Stimulated activated CD4-positive, alpha-beta T cell treated with anti-CD3 and anti-CD28 coated beads, Interleukin-4, amount 100 ng/mL, for 24 hours (primary cell): ENCODE data around the gene MACROD1.
A peak's percentile ranks its signal among the peaks of the same experiment; 100 is the strongest.

Experiments used
- DNase-seq: peaks from one replicate; pipeline ENCODE4 v3.0.0-alpha.2; 2020

Gene MACROD1

DNA sequence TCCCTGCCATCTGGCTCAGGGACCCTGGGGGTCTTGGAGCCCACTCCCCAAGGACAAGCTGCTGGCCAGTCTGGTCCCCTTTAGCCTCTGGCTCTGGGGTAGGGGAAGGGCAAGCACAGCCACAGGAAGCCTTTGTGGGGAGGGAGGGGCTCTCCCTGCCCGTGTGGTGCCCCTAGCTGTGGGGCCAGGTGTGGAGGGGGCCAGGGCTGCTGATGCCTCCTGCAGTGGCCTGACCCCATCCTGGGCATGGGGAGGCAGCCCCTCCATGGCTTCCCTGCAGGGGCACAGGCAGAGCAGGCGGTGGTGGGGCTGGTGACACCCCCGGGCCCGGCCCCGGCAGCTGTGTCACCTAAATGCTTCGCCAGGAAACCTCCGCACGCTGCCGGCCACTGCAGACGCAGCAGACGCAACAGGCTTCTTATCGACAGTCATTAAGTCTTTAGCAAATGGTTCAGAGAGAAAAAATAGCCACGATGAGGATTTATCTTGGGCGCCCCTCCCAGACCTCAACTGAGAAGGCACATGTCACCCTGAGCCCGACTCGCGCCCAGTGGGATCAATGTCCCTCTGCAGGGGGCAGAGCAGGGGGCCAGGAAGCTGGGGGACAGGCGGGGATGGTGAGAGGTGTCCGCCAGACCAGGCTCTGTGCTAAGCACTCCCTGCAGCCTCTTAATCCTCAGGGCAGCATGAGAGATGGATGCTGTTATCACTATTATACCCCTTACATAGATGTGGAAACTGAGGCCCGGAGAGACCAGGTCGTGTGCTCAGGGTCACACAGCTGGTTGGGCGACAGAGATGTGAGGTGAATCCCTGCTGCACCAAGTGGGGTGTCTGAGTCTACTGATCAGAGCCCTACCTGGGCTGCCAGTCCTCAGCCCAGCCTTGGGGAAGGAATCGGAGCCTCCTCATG, 96.3 kb downstream of the MACROD1 start:
- DNase-seq, result no peak

DNA sequence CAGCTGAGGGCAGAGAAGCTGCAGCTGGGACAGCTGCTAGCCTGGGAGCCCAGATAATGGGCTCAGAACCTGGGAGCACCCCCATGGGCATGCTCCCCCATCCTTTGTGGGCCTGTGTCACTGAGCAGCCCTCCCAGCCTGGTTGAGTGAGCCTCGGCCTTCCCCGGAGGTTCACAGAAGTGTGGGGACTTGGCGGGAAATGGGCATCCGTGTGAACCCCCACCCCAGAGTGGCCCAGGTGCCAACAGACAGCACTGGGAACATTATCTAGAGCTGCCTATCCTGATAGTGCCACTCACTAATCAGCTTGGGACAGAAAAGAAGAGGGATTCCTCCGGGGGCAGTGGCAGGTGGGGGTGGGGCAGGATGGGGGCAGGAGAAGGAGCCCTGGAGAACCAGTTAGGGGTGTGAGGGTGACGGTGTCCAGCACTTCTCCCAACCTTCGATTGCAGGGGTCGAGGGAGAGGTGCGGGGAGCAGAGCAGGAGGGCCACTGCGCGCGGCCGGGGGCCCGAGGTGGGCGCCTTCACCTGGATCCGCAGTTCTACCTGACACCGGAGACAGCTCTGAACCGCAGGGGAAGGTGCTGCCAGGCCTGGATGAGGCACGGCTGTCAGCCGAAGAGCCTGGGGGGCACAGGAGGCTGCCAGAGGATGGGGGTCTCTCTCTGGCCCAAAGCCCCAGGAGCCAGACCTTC, 97.1 kb downstream of the MACROD1 start:
- DNase-seq, result no peak

DNA sequence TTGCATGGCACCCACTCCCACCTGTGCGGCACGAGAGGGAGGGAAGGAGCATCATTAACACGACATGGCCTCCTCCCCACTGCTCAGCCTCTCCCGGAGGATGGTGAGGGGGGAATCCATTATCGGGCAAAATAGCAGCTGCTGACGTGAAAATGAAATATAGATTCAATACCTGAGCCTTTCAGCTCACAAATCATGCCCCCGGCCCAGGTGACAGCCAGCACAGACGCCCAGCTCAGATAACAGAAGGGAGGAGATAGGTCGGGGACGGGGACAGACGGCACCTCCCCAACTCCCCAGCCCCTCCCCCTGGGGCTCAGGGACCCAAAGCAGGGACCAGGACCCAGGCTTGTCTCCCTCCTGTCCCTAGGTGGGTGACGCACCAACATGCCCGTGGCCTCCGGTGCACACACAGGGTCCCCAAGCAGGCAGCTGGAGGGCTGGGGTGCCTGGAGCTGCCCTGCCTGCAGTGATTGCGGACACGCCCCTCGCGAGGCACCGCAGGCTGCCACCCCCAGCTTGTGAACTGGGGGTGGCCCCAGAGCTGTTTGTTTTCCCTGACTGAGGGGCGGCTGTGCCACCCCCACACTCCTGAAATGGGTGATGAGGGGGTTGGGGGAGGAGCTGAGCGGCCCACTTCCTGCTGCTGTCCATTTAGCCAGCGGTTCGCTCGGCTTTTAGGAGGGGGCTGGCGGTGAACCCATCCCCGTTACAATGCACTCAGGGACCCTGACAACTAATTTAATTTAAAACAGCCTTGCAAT, 98.5 kb downstream of the MACROD1 start:
- DNase-seq, result no peak

DNA sequence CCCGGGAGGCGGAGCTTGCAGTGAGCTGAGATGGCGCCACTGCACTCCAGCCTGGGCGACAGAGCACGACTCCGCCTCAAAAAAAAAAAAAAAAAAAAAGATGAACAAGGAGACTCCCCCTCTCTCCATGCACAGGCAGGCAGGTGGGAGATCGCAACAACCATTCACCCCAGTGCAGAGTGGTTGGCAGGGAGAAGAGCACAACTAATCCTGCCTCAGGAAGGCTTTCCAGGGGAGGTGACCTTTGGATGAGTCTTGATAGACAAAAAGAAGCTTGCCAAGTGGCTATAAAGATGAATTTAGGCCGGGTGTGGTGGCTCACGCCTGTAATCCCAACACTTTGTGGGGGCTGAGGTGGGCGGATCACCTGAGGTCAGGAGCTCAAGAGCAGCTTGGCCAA, 100.2 kb downstream of the MACROD1 start:
- no peak for DNase-seq

- no peak for DNase-seq
Measured at GRCh38 chr11:64065141-64065465, 100.8 kb downstream of the MACROD1 start.

DNA sequence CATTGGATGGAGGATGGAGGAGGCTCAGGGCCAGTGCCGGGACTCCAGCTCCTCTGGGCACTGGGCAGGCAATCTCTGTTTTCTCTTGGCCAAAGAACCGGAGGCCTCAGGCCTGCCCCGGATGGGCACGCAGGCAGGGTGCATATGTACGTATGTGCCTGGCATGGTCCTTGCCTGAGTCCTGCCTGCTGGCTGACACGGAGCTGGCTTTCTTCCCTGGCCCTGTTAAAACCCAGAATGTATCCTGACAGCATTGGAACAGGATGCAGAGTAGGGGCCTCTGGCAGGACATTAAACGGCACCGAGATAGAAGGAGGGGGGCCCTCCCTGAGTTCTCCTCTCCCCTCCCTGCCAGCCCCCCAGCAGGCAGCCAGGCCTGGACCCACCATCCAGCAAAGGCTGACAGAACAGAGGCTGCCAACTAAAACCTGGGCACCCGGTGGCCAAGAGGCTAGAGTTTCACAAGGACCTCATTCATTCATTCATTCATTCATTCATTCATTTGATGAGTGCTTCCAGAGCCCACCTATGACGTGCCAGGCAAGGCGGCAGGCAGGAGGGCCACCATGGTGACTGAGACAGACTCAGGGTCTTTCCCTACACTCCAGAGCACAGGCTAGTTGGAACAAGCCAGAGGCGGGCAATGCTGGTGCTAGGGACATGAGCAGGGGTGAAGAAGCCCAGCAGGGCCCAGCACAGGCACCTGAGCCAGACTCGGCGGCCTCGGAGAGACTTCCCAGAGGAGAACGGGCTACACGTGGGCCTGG, 101.4 kb downstream of the MACROD1 start:
- DNase-seq, result no peak

GRCh38 chr11:64063777-64064176, 102.1 kb downstream of the MACROD1 start:
- DNase-seq, result no peak

DNA sequence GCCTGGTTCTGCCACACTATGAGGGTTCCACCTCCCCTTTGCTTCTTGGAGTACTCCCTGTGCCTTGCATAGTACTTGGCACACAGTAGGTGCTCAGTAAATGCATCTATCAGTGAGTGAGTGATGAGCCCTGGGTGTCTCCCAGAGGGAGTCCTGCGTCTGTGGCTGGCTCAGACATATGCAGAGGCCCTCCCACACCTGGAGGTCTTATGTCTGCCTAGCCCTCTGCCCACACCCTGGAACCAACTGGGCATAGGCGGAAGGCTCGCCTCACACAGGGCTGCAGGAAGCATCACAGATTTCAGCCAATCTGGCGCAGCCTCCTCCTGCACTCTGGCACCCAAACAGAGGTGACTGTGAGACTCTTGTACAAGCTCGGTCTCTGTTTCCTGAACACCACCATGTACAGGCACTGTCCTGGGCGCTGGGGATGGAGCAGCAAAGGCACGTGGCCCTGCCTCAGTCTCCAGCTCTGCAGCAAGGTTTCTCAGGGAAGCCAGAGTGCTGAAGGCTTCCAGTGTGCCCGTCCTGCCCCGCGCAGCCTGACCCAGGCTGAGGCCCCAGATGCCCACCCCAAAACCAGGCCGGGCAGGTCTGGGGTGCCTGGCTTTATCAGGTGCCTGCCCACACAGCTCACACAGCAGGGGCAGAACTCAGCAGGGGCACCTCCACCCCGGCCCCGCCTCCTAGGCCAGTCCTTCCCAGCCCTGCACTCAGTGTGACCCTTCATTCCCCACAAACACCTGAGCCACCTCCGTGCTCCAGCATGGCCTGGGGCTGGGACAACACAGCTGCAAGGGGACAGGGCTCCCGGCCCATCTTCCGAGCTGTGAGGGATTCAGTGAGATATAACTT, 103.5 kb downstream of the MACROD1 start:
- DNase-seq, result no peak

GRCh38 chr11:64060861-64061444, 105.0 kb downstream of the MACROD1 start:
- DNase-seq, result peak; percentile 54

GRCh38 chr11:64060263-64060860, 105.6 kb downstream of the MACROD1 start:
- DNase-seq, result no peak

DNA sequence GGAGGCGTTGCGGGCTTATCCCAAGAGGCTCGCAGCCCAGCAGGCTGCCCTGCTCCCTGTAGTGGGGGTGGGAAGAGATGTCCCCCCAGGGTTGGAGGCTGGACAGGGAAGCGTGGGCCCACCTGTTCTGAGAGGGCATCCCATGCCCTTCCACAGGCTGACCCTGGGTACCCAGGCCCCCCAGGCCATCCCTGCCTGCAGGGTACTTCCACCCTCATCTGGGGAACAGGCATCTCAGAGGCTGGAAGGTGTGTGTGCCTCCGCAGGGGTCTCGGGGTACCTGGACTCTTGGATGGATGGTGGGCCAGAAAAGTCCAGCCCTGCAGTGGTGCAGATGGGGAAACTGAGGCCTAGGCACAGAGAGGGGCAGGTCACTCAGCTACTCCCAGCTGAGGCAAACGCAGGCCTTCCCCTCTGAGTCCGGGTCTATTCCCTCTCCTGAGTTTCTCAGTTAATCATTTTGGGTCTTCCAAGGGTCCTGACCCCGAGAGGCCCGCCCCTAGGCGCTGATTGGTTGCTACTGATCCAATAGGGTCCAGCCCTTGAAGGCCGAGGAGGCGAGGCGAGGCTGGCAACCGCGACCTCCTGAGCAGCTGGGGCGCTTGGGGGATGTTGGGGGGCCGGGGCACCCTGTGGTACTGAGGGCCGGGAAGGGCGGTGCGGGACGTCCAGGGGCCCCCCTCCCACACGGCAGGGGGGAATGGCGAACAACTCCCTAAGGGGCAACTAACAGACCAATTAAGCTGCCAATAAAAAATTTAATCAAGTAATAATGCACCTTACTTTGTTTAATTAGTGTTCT, 106.4 kb downstream of the MACROD1 start:
- DNase-seq, result no peak

GRCh38 chr11:64058494-64058893, 107.4 kb downstream of the MACROD1 start:
- no peak for DNase-seq

- no peak for DNase-seq
Measured at GRCh38 chr11:64057890-64058289, 108.0 kb downstream of the MACROD1 start.

GRCh38 chr11:64056861-64057260, 109.1 kb downstream of the MACROD1 start:
- DNase-seq, result no peak

- no peak for DNase-seq
Measured at GRCh38 chr11:64056213-64056785, 109.6 kb downstream of the MACROD1 start.

DNA sequence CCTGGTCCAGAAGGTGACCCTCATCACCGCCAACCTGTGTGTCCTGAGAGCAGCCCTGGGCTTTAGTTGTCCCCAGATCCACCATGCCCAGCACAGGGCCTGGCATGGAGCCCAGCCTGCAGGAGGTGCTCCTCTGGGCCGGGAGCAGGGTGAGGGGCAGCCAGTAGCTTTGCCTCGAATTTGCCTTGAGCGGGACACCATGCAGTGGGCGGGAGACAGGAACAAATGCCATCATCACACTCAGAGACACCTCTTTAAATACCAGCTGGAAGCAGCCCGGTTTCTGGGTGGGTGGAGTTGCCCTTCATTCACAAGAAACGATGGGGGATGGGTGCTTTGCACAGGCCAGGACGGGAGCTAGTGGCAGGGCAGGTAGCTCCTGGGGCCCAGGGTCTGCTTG, 110.8 kb downstream of the MACROD1 start:
- DNase-seq, result no peak

DNA sequence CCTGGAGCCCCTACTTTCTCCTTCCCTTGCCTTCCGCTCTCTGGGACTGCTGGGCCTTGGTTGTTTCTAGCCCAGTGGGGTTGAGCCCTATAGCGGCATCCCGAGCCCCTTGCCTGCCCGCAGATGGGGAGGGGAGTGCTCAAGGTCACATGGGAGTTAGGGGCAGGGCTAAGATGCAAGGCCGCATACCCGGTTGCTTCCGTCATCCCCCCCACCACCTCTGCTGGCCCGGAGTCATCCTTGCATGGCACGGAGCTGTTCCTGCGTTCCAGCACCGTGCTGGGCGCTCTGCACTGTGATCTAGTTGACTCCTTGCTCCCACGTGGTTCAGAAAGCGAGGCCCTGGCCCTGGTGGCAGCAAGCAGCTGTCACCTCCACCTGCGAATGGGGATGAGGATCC, 112.2 kb downstream of the MACROD1 start:
- no peak for DNase-seq

GRCh38 chr11:64052938-64053622, 112.8 kb downstream of the MACROD1 start:
- no peak for DNase-seq

DNA sequence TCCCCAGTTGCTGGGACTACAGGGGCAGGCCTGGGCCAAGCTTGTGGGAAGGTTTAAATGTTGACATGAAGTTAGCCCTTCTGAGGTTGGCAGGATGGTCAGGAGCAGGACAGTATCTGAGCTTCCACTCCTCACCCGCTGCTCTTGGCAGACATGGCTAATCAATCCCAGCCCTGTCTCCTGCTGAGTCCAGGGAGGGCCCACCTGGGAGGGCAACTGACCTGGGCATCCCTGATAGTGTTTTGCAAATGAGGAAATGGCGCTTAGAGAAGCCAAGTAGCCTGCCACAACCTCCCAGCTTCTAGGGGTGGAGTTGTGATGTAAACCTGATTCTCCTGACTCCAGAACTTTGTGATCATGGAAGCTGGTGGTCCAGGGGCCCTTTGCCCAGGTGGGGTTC, 113.5 kb downstream of the MACROD1 start:
- no peak for DNase-seq
